Chondrocyte (in vitro differentiated cells): ENCODE measurements around the gene BBC3. TPM values are rescaled to one million over a fixed set of nuclear protein-coding genes. Genes with fewer than 3 reads are reported as not detected.
"Not testable (repeated sequence)": the region's sequence is repeated elsewhere in the genome, so short reads cannot be mapped to it uniquely, and the experiment has no call there.

Experiments
- DNase-seq: peaks from one replicate; pipeline ENCODE4 v3.0.0; 2021; ENCODE audit warnings: mixed read lengths, low spot score
- H3K27ac Mint-ChIP-seq: one replicate; pipeline ENCODE4 v1.8.0; 2021; ENCODE audit warnings: mild to moderate bottlenecking, moderate library complexity, mixed read lengths; ENCODE audit not compliant: unreplicated experiment
- H3K27me3 Mint-ChIP-seq: 2 replicates; pipeline ENCODE4 v1.8.0; 2021; ENCODE audit warnings: low read depth, mixed read lengths
- H3K36me3 Mint-ChIP-seq: 2 replicates; pipeline ENCODE4 v1.8.0; 2021; ENCODE audit warnings: low read depth, mixed read lengths
- H3K4me1 Mint-ChIP-seq: 2 replicates; pipeline ENCODE4 v1.8.0; 2021; ENCODE audit warnings: low read depth, mild to moderate bottlenecking, mixed read lengths
- H3K4me3 Mint-ChIP-seq: one replicate; pipeline ENCODE4 v1.8.0; 2021; ENCODE audit warnings: mild to moderate bottlenecking, moderate library complexity, mixed read lengths; ENCODE audit not compliant: unreplicated experiment
- H3K9me3 Mint-ChIP-seq: 2 replicates; pipeline ENCODE4 v1.8.0; 2021; ENCODE audit warnings: low read depth, mixed read lengths
- long read RNA-seq: library from polyadenylated mRNA; stranded (forward); transcript quantifications from one replicate; pipeline ENCODE4 v2.0.0, GENCODE V29; 2021
- total RNA-seq: library from RNA; stranded (reverse); gene quantifications from 3 replicates; pipeline ENCODE4 v1.2.1, GENCODE V29; 2021
- TF ChIP-seq, protein P1 (sequence below): fragments of 200-600 bp; sonication (generic); IDR thresholded peaks from 2 replicates; pipeline ENCODE4 v1.5.0; 2021; ENCODE audit warnings: antibody characterized with exemption, mild to moderate bottlenecking, moderate library complexity

BBC3 gene
- total RNA-seq, result 12.6 to 16.1 TPM (median 15.2 TPM) in 3 replicates
- long read RNA-seq, partial matches to known transcripts, result 1 of 7 reads
- long read RNA-seq, other reads (novel, unspliced or antisense), result 0 of 7 reads

- H3K4me3 Mint-ChIP-seq, result peak within 1 kb of the TSS; percentile 63
- no peaks in the 10 kb centered on the region for H3K36me3 Mint-ChIP-seq
- H3K4me1 Mint-ChIP-seq, result peaks cover 30% of the 10 kb centered on the region
- no peaks in the 10 kb centered on the region for H3K27me3 Mint-ChIP-seq
- no peaks in the 10 kb centered on the region for H3K9me3 Mint-ChIP-seq
- no peak for DNase-seq
- TF ChIP-seq, protein P1, sequence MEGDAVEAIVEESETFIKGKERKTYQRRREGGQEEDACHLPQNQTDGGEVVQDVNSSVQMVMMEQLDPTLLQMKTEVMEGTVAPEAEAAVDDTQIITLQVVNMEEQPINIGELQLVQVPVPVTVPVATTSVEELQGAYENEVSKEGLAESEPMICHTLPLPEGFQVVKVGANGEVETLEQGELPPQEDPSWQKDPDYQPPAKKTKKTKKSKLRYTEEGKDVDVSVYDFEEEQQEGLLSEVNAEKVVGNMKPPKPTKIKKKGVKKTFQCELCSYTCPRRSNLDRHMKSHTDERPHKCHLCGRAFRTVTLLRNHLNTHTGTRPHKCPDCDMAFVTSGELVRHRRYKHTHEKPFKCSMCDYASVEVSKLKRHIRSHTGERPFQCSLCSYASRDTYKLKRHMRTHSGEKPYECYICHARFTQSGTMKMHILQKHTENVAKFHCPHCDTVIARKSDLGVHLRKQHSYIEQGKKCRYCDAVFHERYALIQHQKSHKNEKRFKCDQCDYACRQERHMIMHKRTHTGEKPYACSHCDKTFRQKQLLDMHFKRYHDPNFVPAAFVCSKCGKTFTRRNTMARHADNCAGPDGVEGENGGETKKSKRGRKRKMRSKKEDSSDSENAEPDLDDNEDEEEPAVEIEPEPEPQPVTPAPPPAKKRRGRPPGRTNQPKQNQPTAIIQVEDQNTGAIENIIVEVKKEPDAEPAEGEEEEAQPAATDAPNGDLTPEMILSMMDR, result no peak
- H3K27ac Mint-ChIP-seq, result peak within 1 kb of the TSS; percentile 89
Observed at GRCh38 chr19:47230921-47231214, at the start of gene BBC3. BBC3 (minus strand) TSS chr19:47231199; CDS start chr19:47228431, 2,768 bp downstream.

GRCh38 chr19:47280183-47280797, 49.3 kb upstream of the BBC3 start:
- no peaks in the 10 kb centered on the region for H3K9me3 Mint-ChIP-seq
- H3K27me3 Mint-ChIP-seq, result no peaks in the 10 kb centered on the region
- peaks cover 58% of the 10 kb centered on the region for H3K4me1 Mint-ChIP-seq
- TF ChIP-seq, protein P1, result peak; percentile 72
- no peak for DNase-seq
- H3K36me3 Mint-ChIP-seq, result peaks cover 6% of the 10 kb centered on the region
- H3K27ac Mint-ChIP-seq, result peak overlapping the region; percentile 49
- no peak overlapping the region for H3K4me3 Mint-ChIP-seq

GRCh38 chr19:47276513-47276912, 45.5 kb upstream of the BBC3 start:
- peak overlapping the region; percentile 70 for H3K27ac Mint-ChIP-seq
- H3K4me1 Mint-ChIP-seq, result peaks cover 68% of the 10 kb centered on the region
- not testable (repeated sequence) for H3K27me3 Mint-ChIP-seq, H3K9me3 Mint-ChIP-seq, H3K36me3 Mint-ChIP-seq, DNase-seq, H3K4me3 Mint-ChIP-seq

DNA sequence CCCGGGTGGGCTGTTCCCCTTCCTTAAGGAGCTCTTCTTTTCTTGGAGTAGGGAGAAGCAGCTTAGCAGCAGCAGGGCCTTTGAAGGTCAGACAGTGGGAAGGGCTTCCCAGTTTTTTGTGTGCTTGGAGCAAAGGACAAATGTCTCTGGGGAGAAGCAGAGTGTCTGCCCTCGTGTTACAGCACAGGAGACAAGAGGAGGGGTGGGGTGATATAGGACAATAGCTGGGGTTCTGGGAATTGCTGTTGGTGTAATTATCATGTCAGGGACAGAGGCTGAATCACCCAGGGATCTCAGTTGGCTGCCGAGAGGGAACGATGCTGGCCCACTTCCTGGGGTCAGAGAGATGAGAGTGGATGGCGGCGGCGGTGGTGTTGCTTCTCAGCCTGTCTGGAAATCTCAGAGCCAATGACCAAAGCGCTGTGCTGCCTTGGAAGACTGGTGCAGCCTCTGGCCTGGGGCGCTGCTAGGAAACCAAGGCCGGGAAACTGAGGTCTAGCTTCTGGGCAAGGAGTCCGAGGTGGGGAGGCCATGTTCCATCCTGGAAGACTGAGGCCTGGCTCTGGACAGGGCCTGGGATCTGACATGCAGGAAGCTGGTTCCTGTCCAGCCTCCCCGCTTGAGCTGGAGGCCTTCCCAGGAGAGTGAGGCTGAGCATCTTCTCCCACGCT, 44.9 kb upstream of the BBC3 start:
- H3K27me3 Mint-ChIP-seq, result no peaks in the 10 kb centered on the region
- H3K4me1 Mint-ChIP-seq, result peaks cover 62% of the 10 kb centered on the region
- H3K4me3 Mint-ChIP-seq, result peak overlapping the region; percentile 64
- peak overlapping the region; percentile 70 for H3K27ac Mint-ChIP-seq
- H3K9me3 Mint-ChIP-seq, result no peaks in the 10 kb centered on the region
- no peak for DNase-seq
- TF ChIP-seq, protein P1, result no peak
- peaks cover 9% of the 10 kb centered on the region for H3K36me3 Mint-ChIP-seq

GRCh38 chr19:47274891-47275761, 44.1 kb upstream of the BBC3 start:
- no peak for DNase-seq
- Mint-ChIP-seq H3K27ac (peak overlapping the region; percentile 41), H3K4me1 (peaks cover 56% of the 10 kb centered on the region), H3K36me3 (peaks cover 13% of the 10 kb centered on the region), H3K9me3 (no peaks in the 10 kb centered on the region), H3K4me3 (peak overlapping the region; percentile 64), H3K27me3 (no peaks in the 10 kb centered on the region)
- TF ChIP-seq, protein P1, result no peak
